GM12875 (cell line): ENCODE results near the gene NFASC.

Source experiments
- H3K4me3 ChIP-seq: one replicate; pipeline ENCODE4 v1.5.1; 2011; ENCODE audit warnings: low read depth, low read length, control low read depth
- TF ChIP-seq, protein P1 (sequence below): IDR thresholded peaks from 2 replicates; pipeline ENCODE4 v1.5.1; 2011; ENCODE audit warnings: low read depth, mild to moderate bottlenecking, control low read depth, inconsistent platforms, low read length, moderate library complexity, borderline replicate concordance; ENCODE audit not compliant: insufficient read depth

NFASC gene

DNA sequence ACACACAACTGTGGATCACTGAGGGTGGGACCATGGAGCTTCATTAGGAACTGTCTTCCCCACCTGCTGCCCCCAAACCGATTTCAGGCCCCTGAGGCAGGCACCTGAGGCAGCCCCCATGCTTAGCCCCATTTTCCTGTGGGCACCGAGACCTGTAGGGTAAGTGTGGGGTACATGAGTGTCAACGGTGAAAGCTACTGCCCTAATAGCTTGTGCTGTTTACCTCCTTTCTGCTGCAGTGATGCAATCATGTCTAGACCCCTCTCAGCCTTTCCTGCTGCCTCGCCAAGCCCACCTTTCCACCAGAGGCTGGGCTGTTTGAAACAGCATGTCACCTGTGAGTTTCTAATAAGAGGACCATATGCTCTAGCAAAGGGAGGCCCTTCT is 53.0 kb downstream of the NFASC start:
- no peak overlapping the region for H3K4me3 ChIP-seq
- TF ChIP-seq, protein P1, sequence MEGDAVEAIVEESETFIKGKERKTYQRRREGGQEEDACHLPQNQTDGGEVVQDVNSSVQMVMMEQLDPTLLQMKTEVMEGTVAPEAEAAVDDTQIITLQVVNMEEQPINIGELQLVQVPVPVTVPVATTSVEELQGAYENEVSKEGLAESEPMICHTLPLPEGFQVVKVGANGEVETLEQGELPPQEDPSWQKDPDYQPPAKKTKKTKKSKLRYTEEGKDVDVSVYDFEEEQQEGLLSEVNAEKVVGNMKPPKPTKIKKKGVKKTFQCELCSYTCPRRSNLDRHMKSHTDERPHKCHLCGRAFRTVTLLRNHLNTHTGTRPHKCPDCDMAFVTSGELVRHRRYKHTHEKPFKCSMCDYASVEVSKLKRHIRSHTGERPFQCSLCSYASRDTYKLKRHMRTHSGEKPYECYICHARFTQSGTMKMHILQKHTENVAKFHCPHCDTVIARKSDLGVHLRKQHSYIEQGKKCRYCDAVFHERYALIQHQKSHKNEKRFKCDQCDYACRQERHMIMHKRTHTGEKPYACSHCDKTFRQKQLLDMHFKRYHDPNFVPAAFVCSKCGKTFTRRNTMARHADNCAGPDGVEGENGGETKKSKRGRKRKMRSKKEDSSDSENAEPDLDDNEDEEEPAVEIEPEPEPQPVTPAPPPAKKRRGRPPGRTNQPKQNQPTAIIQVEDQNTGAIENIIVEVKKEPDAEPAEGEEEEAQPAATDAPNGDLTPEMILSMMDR, result no peak

DNA sequence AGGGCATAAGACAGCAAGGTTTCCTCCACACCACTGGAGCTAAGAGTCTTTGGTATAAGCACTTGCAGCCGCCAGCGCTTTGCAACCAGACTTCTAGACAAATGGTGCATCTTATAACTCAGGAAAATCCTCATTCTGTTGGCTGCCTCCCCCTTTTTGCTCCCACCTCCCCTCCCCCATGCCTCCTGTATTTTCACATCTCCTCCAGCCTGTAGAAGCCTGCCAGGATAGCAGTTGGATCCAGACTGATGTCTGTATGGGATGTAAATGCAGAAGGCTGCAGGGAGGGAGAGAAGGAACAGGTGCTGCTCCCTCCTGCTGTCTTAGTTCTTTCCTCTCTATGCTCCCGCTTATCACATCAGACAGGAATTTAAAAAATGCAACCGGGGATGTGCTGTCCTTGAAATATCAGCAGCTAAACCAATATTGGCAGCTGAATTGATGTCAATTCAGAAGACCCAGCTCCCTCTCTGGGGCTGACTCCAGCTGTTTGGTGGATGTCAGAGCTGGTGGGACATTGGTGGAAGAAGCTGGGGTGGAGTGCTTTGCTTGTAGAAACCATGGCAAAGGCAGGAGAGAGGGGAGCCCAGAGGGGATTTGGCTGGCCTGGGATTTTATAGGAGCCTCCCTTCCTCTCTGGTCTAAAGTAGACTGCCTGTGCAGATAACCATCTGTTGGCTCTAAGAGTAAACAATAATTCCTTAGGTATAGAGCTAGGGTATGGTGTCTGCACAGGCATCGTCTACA is 53.5 kb downstream of the NFASC start:
- H3K4me3 ChIP-seq, result no peak overlapping the region
- TF ChIP-seq, protein P1, result no peak

DNA sequence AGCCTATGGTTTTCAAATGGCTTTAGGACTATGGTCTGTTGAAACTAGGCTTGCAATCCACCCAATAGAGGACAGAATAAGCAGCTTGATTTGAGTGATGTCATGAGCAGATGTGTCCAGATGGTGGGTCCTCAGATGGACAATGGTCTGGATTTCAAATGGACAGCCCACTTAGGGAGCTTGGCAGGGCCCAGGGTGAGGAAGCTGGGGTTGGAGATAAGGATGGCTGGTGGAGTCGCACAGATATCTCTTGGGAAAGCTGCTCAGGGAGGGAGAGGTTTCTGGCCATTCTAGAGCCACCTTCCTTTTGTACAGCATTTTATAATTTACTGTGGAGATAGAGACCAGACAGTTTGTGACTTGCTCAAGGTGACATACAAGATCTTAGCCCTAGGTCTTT is 55.0 kb downstream of the NFASC start:
- TF ChIP-seq, protein P1, result no peak
- no peak overlapping the region for H3K4me3 ChIP-seq

DNA sequence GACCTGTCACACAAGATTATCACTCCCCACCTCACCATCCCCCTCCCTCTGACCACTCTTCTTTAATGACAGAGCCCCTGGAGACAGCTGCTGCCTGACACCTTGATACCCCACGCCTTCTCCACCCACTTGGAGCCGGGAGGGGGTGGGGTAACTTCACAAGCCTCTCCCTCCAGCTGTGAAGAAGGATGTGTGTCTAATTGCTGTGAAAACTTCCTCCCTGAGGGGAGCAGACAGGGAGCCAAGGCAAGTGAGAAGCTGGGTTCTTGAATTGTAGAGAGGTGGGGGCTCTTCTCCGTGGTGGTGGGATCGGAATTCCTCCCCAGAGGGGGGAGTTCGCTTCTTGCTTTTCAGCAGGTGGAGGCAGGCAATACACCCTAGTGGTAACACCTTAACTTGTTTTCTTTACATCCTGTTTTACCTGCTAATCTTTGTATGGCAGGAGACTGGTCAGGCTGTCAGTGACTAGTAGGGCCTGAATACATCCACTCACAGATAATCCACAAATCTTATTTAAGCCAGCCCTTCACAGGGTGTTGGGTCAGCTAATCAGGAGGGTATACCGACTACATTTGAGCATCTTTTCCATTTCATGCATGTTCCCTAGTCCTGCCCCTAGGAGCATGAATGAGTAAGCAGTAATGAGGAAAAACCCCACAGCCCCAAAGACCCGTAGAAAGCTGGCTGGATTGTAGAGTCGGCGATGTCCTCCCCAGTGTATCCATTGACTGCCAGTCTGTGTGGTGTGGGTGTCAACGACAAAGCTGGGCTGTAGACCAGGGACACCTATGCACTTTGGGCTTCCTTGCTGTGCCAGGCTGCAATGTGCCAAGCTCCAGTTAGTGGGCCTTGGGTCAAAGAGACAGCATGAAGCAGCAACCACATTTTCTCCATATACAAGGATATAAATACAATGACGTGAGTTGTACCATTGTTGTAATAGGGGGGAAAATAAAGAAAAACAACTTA is 57.3 kb downstream of the NFASC start:
- H3K4me3 ChIP-seq, result no peak overlapping the region
- TF ChIP-seq, protein P1, result no peak

DNA sequence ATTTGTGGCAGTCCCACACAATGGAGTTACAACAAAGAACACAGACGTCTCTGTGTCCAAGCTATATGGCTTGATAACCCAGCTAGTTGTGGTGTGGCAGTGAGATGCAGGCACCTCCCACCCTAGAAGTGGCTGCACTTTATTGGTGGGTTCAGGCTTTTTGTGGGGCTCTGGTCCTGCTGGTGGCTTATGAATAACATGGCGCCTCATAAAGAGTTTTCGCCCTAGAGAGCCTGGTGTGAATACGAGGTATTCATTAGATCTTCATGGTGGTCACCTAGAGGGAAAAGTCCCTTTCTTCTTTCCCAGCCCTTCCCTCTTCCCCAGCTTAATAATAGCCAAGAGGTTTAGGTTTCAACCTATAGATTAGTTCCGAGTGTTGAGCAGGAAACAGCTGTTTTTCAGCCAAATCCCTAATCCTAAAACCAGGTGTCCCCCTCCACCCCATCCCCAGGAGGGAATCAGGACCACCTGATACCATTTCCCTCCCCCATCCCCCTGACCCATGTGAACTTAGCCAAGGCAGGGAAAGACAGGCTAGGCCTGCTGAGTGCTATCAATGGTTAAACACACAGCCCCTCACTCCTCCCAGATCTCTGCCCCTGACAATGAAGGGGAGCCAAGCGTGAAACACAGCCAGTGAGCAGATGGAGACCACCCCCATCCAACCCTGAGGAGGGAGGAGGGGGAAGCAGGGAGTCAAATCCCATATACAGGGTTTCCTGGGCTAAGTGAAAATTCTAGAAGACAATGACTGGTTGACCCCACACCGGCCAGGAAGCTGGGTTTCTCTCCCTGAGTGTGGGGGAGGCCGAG is 58.2 kb downstream of the NFASC start:
- no peak overlapping the region for H3K4me3 ChIP-seq

DNA sequence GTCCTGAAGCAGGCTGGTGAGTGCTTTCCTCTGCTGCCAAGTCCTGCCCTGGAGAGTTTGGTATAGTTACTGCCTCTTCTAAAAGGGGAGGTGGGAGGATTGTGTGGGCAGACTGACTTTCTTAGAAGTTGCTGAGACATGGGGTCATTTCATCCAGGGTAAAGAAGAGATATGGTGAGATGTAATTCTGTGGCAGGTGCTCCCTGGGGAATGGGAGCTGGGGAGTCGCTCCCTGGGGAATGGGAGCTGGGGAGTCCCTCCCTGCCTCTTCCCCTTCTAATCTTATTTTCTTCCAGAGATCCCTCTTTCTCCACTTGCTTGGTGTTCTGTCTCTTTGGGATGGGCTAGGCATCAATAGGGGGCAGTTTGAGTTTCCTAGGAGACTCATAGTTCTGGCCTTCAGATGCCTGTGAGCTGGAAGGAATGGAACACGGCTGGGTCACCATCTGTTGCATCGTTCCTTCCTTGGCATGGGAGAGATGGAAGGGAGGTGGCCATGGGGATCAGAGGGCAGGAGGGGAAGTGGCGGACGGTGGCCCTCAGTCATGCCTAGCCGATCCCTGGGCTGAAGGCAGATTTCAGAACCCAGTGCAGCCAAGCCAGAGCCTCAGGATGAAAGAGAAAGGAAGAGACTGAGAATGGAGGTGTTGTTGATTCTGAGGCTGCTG is 59.0 kb downstream of the NFASC start:
- TF ChIP-seq, protein P1, result no peak
- H3K4me3 ChIP-seq, result no peak overlapping the region

More for the DNA sequence above, 58.2 kb downstream of the NFASC start:
- TF ChIP-seq, protein P1, result no peak
